IMR-90 (cell line): ENCODE results near the gene GNB2. TPM values are rescaled to one million over a fixed set of nuclear protein-coding genes. Genes with fewer than 3 reads are reported as not detected.

ENCODE experiments used
- ATAC-seq: fragments of 200-7000 bp; cut with Tn5 transposase; 2 replicates; pipeline ENCODE4 v1.9.1; 2020; ENCODE audit warnings: low read depth, mild to moderate bottlenecking, moderate library complexity
- BruUV-seq: library from RNA; stranded (reverse); fragments of 400-500 nt; replicated peaks from 2 replicates; lab custom pipeline; 2021; lab: Mats Ljungman, UMichigan
- CTCF ChIA-PET: fragments of 300-600 bp; formaldehyde crosslinking; extraction: SDS; loops from one replicate; lab custom pipeline; 2021; ENCODE audit warnings: antibody characterized with exemption; lab: Yijun Ruan, JAX
- POLR2A ChIA-PET: fragments of 300-600 bp; sonication (Branson Sonifier 250); formaldehyde crosslinking; loops from one replicate; lab custom pipeline; 2022; ENCODE audit warnings: antibody characterized with exemption; ENCODE audit not compliant: unreplicated experiment; lab: Charles Lee
- DNase-seq: peaks from one replicate; pipeline ENCODE4 v3.0.0; 2013
- H2AFZ ChIP-seq: replicated peaks from 2 replicates; pipeline ENCODE3; 2013; ENCODE audit warnings: low read length, mild to moderate bottlenecking; ENCODE audit not compliant: poor library complexity
- H2AK5ac ChIP-seq: 2 replicates; pipeline ENCODE4 v1.6.1; 2013; ENCODE audit warnings: low read depth, low read length, inconsistent platforms
- H2AK9ac ChIP-seq: replicated peaks from 2 replicates; pipeline ENCODE3; 2013; ENCODE audit warnings: mild to moderate bottlenecking, low read depth, low read length, moderate library complexity; ENCODE audit not compliant: poor library complexity
- H2BK120ac ChIP-seq: 2 replicates; pipeline ENCODE4 v1.6.1; 2013; ENCODE audit warnings: low read depth, low read length, inconsistent platforms
- H2BK15ac ChIP-seq: 3 replicates; pipeline ENCODE4 v1.6.1; 2013; ENCODE audit warnings: low read depth, low read length, inconsistent platforms
- H2BK20ac ChIP-seq: 2 replicates; pipeline ENCODE4 v1.6.1; 2013; ENCODE audit warnings: low read depth, mild to moderate bottlenecking, inconsistent platforms, low read length, moderate library complexity
- H2BK5ac ChIP-seq: 2 replicates; pipeline ENCODE4 v1.6.1; 2013; ENCODE audit warnings: mild to moderate bottlenecking, low read depth, low read length, inconsistent platforms; ENCODE audit not compliant: poor library complexity, severe bottlenecking
- H3K14ac ChIP-seq: replicated peaks from 2 replicates; pipeline ENCODE4 v1.6.1; 2013; ENCODE audit warnings: low read depth, low read length, inconsistent platforms
- H3K18ac ChIP-seq: 2 replicates; pipeline ENCODE4 v1.6.1; 2013; ENCODE audit warnings: low read depth, low read length, control low read depth
- H3K23ac ChIP-seq: 2 replicates; pipeline ENCODE4 v1.6.1; 2013; ENCODE audit warnings: low read depth, low read length, inconsistent platforms
- H3K27ac ChIP-seq: 2 replicates; pipeline ENCODE4 v1.5.1; 2013; ENCODE audit warnings: mild to moderate bottlenecking, control low read depth, low read length; ENCODE audit not compliant: insufficient read depth
- H3K27me3 ChIP-seq: 2 replicates; pipeline ENCODE4 v1.6.1; 2013; ENCODE audit warnings: low read length; ENCODE audit not compliant: control insufficient read depth, insufficient read depth
- H3K36me3 ChIP-seq: 2 replicates; pipeline ENCODE4 v1.6.1; 2013; ENCODE audit warnings: low read length, mixed read lengths; ENCODE audit not compliant: control insufficient read depth, insufficient read depth
- H3K4ac ChIP-seq: 2 replicates; pipeline ENCODE4 v1.6.1; 2013; ENCODE audit warnings: low read depth, low read length, inconsistent platforms
- H3K4me1 ChIP-seq: 2 replicates; pipeline ENCODE4 v1.6.1; 2013; ENCODE audit warnings: low read length, mixed read lengths; ENCODE audit not compliant: control insufficient read depth, insufficient read depth
- H3K4me2 ChIP-seq: 2 replicates; pipeline ENCODE4 v1.6.1; 2013; ENCODE audit warnings: low read depth, mild to moderate bottlenecking, control low read depth, low read length, moderate library complexity
- H3K4me3 ChIP-seq: 2 replicates; pipeline ENCODE4 v1.5.1; 2013; ENCODE audit warnings: low read depth, mild to moderate bottlenecking, control low read depth, low read length, moderate library complexity; ENCODE audit not compliant: insufficient read depth
- H3K56ac ChIP-seq: 2 replicates; pipeline ENCODE4 v1.6.1; 2013; ENCODE audit warnings: low read length, inconsistent platforms; ENCODE audit not compliant: insufficient read depth; ENCODE audit errors: extremely low read depth
- H3K79me1 ChIP-seq, 2 experiments: 2 replicates each; pipeline ENCODE4 v1.6.1; 2013; ENCODE audit warnings: low read length in 2 of 2, inconsistent platforms in 1 of 2, low read depth in 1 of 2
- H3K9ac ChIP-seq: 2 replicates; pipeline ENCODE4 v1.6.1; 2013; ENCODE audit warnings: low read depth, low read length, control low read depth
- H3K9me1 ChIP-seq: 2 replicates; pipeline ENCODE4 v1.6.1; 2013; ENCODE audit warnings: low read length, inconsistent platforms; ENCODE audit not compliant: insufficient read depth
- H3K9me3 ChIP-seq: 2 replicates; pipeline ENCODE4 v1.6.1; 2013; ENCODE audit warnings: low read length; ENCODE audit not compliant: control insufficient read depth, insufficient read depth
- H4K20me1 ChIP-seq: 2 replicates; pipeline ENCODE4 v1.6.1; 2013; ENCODE audit warnings: low read length, inconsistent platforms; ENCODE audit not compliant: insufficient read depth
- H4K5ac ChIP-seq: 2 replicates; pipeline ENCODE4 v1.6.1; 2013; ENCODE audit warnings: mild to moderate bottlenecking, low read depth, low read length, control low read depth
- H4K8ac ChIP-seq, 2 experiments: 2 replicates each; pipeline ENCODE4 v1.6.1; 2013; ENCODE audit warnings: low read depth in 2 of 2, low read length in 2 of 2, control low read depth in 1 of 2, inconsistent platforms in 1 of 2
- H4K91ac ChIP-seq: 2 replicates; pipeline ENCODE4 v1.6.1; 2013; ENCODE audit warnings: low read depth, low read length, inconsistent platforms; ENCODE audit not compliant: insufficient read depth
- CEBPB ChIP-seq: IDR thresholded peaks from 2 replicates; pipeline ENCODE4 v1.6.1; 2012; ENCODE audit warnings: low read depth, low read length, improper control_type of control experiment
- FOS ChIP-seq: fragments of 150-350 bp; IDR thresholded peaks from 2 replicates; pipeline ENCODE4 v1.6.1; 2016; ENCODE audit warnings: low read depth, low read length
- NFE2L2 ChIP-seq: fragments of 150-350 bp; IDR thresholded peaks from 2 replicates; pipeline ENCODE4 v1.6.1; 2016; ENCODE audit warnings: low read depth, mild to moderate bottlenecking, low read length
- POLR2A ChIP-seq: IDR thresholded peaks from 2 replicates; pipeline ENCODE4 v1.6.1; 2012; ENCODE audit warnings: mild to moderate bottlenecking, low read depth, low read length
- RAD21 ChIP-seq: IDR thresholded peaks from 2 replicates; pipeline ENCODE4 v1.6.1; 2012; ENCODE audit warnings: low read length, improper control_type of control experiment
- RCOR1 ChIP-seq: IDR thresholded peaks from 2 replicates; pipeline ENCODE4 v1.6.1; 2012; ENCODE audit warnings: mild to moderate bottlenecking, low read length, improper control_type of control experiment; ENCODE audit not compliant: insufficient replicate concordance
- RFX5 ChIP-seq: IDR thresholded peaks from 2 replicates; pipeline ENCODE4 v1.8.0; 2012; ENCODE audit warnings: low read depth, mild to moderate bottlenecking, low read length, moderate library complexity
- SMC3 ChIP-seq: fragments of 150-350 bp; IDR thresholded peaks from 2 replicates; pipeline ENCODE4 v1.6.1; 2016; ENCODE audit warnings: low read depth, mild to moderate bottlenecking, antibody characterized with exemption, low read length, moderate library complexity
- WGBS, 2 experiments: methylation state at CpG; one replicate each; pipeline versions ENCODE4 v1.1.5 to v1.1.7; 2013; ENCODE audit warnings: missing lambda C conversion rate in 2 of 2; ENCODE audit not compliant: insufficient read length in 1 of 2; ENCODE audit errors: extremely low coverage in 2 of 2; 5-methylcytosine and 5-hydroxymethylcytosine counted together
- dilution Hi-C: fragments of 300-500 bp; cut with HindIII; formaldehyde crosslinking; loops from one replicate; pipeline ENCODE4 v1.14.3; 2018; ENCODE audit warnings: low sequenced_read_pairs; ENCODE audit not compliant: unreplicated experiment
- in situ Hi-C: fragments of 300-500 bp; cut with MboI; formaldehyde crosslinking; loops from 3 replicates; pipeline ENCODE4 v1.14.3; 2019; ENCODE audit warnings: low sequenced_read_pairs, inconsistent platforms, mixed read lengths
- intact Hi-C: fragments of 100-400 bp; cut with micrococcal nuclease; formaldehyde crosslinking; loops from 2 replicates; pipeline ENCODE4 v1.10.0; 2022
- polyA plus RNA-seq, 3 experiments: library from polyadenylated mRNA; depleted of rRNA; stranded (reverse); fragments of >200 nt; gene quantifications; 2 replicates each; pipeline ENCODE4 v1.2.3, GENCODE V29; 2012; ENCODE audit warnings: low replicate concordance in 1 of 3
- total RNA-seq: library from RNA; depleted of rRNA; stranded (reverse); fragments of >200 nt; gene quantifications from 2 replicates; pipeline ENCODE4 v1.2.3, GENCODE V29; 2012
- TF ChIP-seq, protein P1 (sequence below): fragments of 150-350 bp; IDR thresholded peaks from 2 replicates; pipeline ENCODE4 v1.6.1; 2017; ENCODE audit warnings: mild to moderate bottlenecking, antibody characterized with exemption, low read length, low read depth
- TF ChIP-seq, protein P2 (sequence below): fragments of 150-350 bp; IDR thresholded peaks from 2 replicates; pipeline ENCODE4 v1.6.1; 2016; ENCODE audit warnings: low read depth, mild to moderate bottlenecking, low read length, moderate library complexity, borderline replicate concordance

Gene GNB2
- total and polyA plus RNA-seq, 2 of the 4 experiments (the other 2 are of a cell fraction) = 62.0 to 279 TPM

GRCh38 chr7:100623951-100624824, 49.4 kb upstream of the GNB2 start:
- TF ChIP-seq CEBPB = no peak
- TF ChIP-seq RAD21 = no peak
- no peak for TF ChIP-seq RCOR1
- TF ChIP-seq, protein P1, sequence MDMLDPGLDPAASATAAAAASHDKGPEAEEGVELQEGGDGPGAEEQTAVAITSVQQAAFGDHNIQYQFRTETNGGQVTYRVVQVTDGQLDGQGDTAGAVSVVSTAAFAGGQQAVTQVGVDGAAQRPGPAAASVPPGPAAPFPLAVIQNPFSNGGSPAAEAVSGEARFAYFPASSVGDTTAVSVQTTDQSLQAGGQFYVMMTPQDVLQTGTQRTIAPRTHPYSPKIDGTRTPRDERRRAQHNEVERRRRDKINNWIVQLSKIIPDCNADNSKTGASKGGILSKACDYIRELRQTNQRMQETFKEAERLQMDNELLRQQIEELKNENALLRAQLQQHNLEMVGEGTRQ = no peak
- no peak for TF ChIP-seq SMC3
- TF ChIP-seq, protein P2, sequence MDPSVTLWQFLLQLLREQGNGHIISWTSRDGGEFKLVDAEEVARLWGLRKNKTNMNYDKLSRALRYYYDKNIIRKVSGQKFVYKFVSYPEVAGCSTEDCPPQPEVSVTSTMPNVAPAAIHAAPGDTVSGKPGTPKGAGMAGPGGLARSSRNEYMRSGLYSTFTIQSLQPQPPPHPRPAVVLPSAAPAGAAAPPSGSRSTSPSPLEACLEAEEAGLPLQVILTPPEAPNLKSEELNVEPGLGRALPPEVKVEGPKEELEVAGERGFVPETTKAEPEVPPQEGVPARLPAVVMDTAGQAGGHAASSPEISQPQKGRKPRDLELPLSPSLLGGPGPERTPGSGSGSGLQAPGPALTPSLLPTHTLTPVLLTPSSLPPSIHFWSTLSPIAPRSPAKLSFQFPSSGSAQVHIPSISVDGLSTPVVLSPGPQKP = no peak
- no peak for TF ChIP-seq RFX5
- no peak for TF ChIP-seq NFE2L2
- TF ChIP-seq POLR2A = no peak
- no peak for TF ChIP-seq FOS
- H3K9me1 ChIP-seq = peaks cover 7% of the 10 kb centered on the region
- H3K79me1 ChIP-seq = no peaks in the 10 kb centered on the region
- ATAC-seq = no peak
- H2BK15ac ChIP-seq = no peak overlapping the region
- H3K23ac ChIP-seq = no peak overlapping the region
- H2BK120ac ChIP-seq = no peak overlapping the region
- in situ Hi-C loops (no loop called here), intact Hi-C loops (no loop called here), dilution Hi-C loops (no loop called here)
- no peak overlapping the region for H2AFZ ChIP-seq
- H3K14ac ChIP-seq = no peak overlapping the region
- CTCF ChIA-PET = no interaction called here
- H4K8ac ChIP-seq = no peak overlapping the region
- H3K4me3 ChIP-seq = no peak overlapping the region
- no TSS peak for BruUV-seq
- H4K91ac ChIP-seq = no peak overlapping the region
- POLR2A ChIA-PET = interaction anchor here (0.5 kb wide), 1 partner anchor 22 kb away, joined by 4 read pairs; the partner anchor contains the start of gene PCOLCE
- H2BK5ac ChIP-seq = no peak overlapping the region
- H4K5ac ChIP-seq = no peak overlapping the region
- WGBS, 2 experiments = 83% methylated on average over 5 of the region's 15 CpGs; no CpG with 5 or more reads in 1 of the 2 experiments
- no peak for DNase-seq
- H3K27me3 ChIP-seq = no peaks in the 10 kb centered on the region
- H3K36me3 ChIP-seq = peaks cover 4% of the 10 kb centered on the region
- no peak overlapping the region for H3K18ac ChIP-seq
- no peak overlapping the region for H2AK5ac ChIP-seq
- no peak overlapping the region for H3K4me2 ChIP-seq
- no peaks in the 10 kb centered on the region for H3K9me3 ChIP-seq
- no peak overlapping the region for H3K4ac ChIP-seq
- no peak overlapping the region for H2AK9ac ChIP-seq
- no peak overlapping the region for H3K27ac ChIP-seq
- no peak overlapping the region for H3K9ac ChIP-seq
- H3K4me1 ChIP-seq = no peaks in the 10 kb centered on the region
- H3K56ac ChIP-seq = no peak overlapping the region
- H2BK20ac ChIP-seq = no peak overlapping the region
- no peaks in the 10 kb centered on the region; the same call in 1 of the 2 replicates for H4K20me1 ChIP-seq
